Fibroblast of skin of right quadriceps (primary cell): ENCODE measurements around the gene S1PR3.

Experiments
- DNase-seq: peaks from one replicate; pipeline ENCODE4 v3.0.0-alpha.2; 2013

S1PR3 gene

GRCh38 chr9:88993327-88993726 is 2.1 kb downstream of the S1PR3 start:
- DNase-seq = no peak

GRCh38 chr9:88993871-88994460 is 2.7 kb downstream of the S1PR3 start:
- DNase-seq = no peak

- peak; percentile 67 for DNase-seq
Measured at GRCh38 chr9:88994469-88995199, 3.4 kb downstream of the S1PR3 start.

GRCh38 chr9:88995200-88995577 is 3.9 kb downstream of the S1PR3 start:
- no peak for DNase-seq

- no peak for DNase-seq
Measured at GRCh38 chr9:88995627-88996026, 4.4 kb downstream of the S1PR3 start.

- DNase-seq = no peak
Measured at GRCh38 chr9:88996046-88996920, 5.0 kb downstream of the S1PR3 start.

GRCh38 chr9:88996921-88997235 is 5.6 kb downstream of the S1PR3 start:
- DNase-seq = no peak

- no peak for DNase-seq
Measured at GRCh38 chr9:88997646-88998045, 6.4 kb downstream of the S1PR3 start.

GRCh38 chr9:88998503-88998902 is 7.2 kb downstream of the S1PR3 start:
- no peak for DNase-seq

- no peak for DNase-seq
Measured at GRCh38 chr9:88998911-88999310, 7.6 kb downstream of the S1PR3 start.

- no peak for DNase-seq
Measured at GRCh38 chr9:89000371-89000781, 9.1 kb downstream of the S1PR3 start.

GRCh38 chr9:89000973-89001916 is 10.0 kb downstream of the S1PR3 start:
- DNase-seq = peak; percentile 83

GRCh38 chr9:89001917-89002540 is 10.8 kb downstream of the S1PR3 start:
- no peak for DNase-seq

GRCh38 chr9:89002987-89003386 is 11.7 kb downstream of the S1PR3 start:
- DNase-seq = no peak

GRCh38 chr9:89005323-89005722 is 14.1 kb downstream of the S1PR3 start:
- DNase-seq = no peak

- DNase-seq = no peak
Measured at GRCh38 chr9:89006267-89006666, 15.0 kb downstream of the S1PR3 start.

- no peak for DNase-seq
Measured at GRCh38 chr9:89006996-89007967, 16.0 kb downstream of the S1PR3 start.

GRCh38 chr9:89008055-89008743 is 16.9 kb downstream of the S1PR3 start:
- DNase-seq = no peak

GRCh38 chr9:89008744-89009545 is 17.7 kb downstream of the S1PR3 start:
- no peak for DNase-seq

- no peak for DNase-seq
Measured at GRCh38 chr9:89009546-89009840, 18.2 kb downstream of the S1PR3 start.
